ENCODE data around the gene MTHFD1L.

MTHFD1L gene

DNA sequence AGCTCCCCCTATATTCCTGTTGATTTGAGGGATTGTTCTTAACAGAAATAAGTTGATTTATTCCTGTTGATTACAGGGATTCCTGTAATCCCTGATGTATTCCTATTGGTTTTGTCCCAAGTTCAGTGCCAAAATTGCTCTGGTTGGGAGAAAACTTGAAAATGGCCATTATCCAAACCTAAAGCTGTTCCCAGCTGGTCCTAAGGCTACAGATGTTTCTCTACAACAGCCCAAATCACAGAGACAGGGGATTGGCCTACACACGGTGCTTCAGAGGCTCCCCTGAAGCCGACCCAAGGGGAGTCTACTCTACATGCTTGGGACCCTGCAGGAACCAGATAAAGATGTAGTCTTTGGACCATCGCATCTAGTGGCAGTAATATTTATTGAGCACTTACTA, 275.3 kb downstream of the MTHFD1L start:
- no peak overlapping the region for H3K27ac Mint-ChIP-seq (ENCODE audit: low read depth)
- H3K9me3 Mint-ChIP-seq, result no peaks in the 10 kb centered on the region
- no peak for DNase-seq (ENCODE audit: low spot score in 2 of 2)
- H3K36me3 Mint-ChIP-seq (ENCODE audit: insufficient read depth), result no peaks in the 10 kb centered on the region
- H3K4me3 Mint-ChIP-seq, result no peak overlapping the region
- no peak for ATAC-seq (replicated peaks; ENCODE audit: extremely low read depth, poor library complexity, severe bottlenecking)
- H3K27me3 Mint-ChIP-seq, result peaks cover 10% of the 10 kb centered on the region
- H3K4me1 Mint-ChIP-seq, result no peaks in the 10 kb centered on the region

DNA sequence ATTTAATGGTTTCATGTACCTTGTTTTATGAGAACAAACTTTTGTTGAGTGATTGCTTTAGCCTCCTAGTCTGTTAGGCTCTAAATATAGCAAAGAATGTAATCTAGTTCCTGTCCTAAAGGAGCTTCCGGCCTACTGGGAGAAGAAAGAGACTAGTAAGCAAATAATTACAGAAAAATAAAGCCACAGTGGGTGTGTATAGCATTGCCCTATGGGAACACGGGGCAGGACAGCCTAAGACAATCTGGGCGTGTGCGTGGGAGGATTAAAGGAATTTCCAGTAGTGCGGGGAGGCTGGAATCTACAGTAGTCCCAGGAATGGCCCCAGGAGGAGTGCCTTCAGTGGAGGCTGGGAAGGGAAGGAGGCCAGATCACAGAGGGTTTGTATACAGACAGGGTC, 276.2 kb downstream of the MTHFD1L start:
- Mint-ChIP-seq H3K27ac (ENCODE audit: low read depth) (no peak overlapping the region), H3K27me3 (peaks cover 10% of the 10 kb centered on the region), H3K4me3 (no peak overlapping the region), H3K4me1 (no peaks in the 10 kb centered on the region), H3K9me3 (peaks cover 2% of the 10 kb centered on the region), H3K36me3 (ENCODE audit: insufficient read depth) (no peaks in the 10 kb centered on the region)
- DNase-seq (ENCODE audit: low spot score in 2 of 2) (no peak), ATAC-seq (replicated peaks; ENCODE audit: extremely low read depth, poor library complexity, severe bottlenecking) (no peak)

DNA sequence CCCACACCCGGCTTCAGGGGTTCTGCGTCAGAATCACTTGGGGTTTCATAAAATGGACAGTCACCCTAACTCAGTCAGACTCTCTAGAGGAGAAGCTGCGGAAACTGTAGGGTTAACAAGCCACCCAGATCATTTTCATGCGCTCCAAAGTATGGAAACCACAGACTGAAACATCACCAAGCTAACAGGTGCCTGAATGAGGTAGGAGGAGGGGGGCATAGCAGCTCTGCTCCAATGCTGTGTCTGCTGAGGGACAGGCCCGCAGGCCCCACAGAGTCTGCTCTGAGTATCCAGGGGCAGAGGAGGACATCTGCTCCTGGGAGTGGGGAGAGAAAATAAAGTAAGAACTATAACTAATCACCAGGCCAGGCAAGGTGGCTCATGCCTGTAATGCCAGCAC, 277.2 kb downstream of the MTHFD1L start:
- H3K27me3 Mint-ChIP-seq, result peaks cover 10% of the 10 kb centered on the region
- H3K4me3 Mint-ChIP-seq, result no peak overlapping the region
- DNase-seq (ENCODE audit: low spot score in 2 of 2), result no peak
- H3K9me3 Mint-ChIP-seq, result peaks cover 5% of the 10 kb centered on the region
- no peak overlapping the region for H3K27ac Mint-ChIP-seq (ENCODE audit: low read depth)
- no peak for ATAC-seq (replicated peaks; ENCODE audit: extremely low read depth, poor library complexity, severe bottlenecking)
- H3K4me1 Mint-ChIP-seq, result no peaks in the 10 kb centered on the region
- no peaks in the 10 kb centered on the region for H3K36me3 Mint-ChIP-seq (ENCODE audit: insufficient read depth)

DNA sequence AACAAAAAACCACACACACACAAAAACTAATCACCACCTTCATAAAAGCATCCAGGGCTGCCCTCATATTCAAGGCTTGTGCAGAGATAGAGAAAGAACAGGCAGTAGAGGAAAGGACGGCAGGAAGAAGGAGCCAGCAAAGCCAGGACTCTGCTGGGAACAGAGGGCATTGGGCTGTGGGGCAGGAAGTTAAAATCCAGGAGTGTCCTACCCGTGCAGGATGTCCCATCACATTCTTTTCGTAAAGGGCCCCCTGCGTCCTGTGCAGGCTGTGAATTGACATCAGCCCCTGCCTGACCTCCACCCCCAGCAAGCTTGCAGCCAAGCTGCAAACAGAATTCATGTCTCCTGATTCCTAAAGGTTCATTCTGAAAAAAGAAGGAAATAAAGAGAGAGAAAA, 277.8 kb downstream of the MTHFD1L start:
- no peaks in the 10 kb centered on the region for H3K36me3 Mint-ChIP-seq (ENCODE audit: insufficient read depth)
- DNase-seq (ENCODE audit: low spot score in 2 of 2), result no peak
- H3K27ac Mint-ChIP-seq (ENCODE audit: low read depth), result no peak overlapping the region
- peaks cover 5% of the 10 kb centered on the region for H3K9me3 Mint-ChIP-seq
- H3K4me3 Mint-ChIP-seq, result no peak overlapping the region
- ATAC-seq (replicated peaks; ENCODE audit: extremely low read depth, poor library complexity, severe bottlenecking), result no peak
- no peaks in the 10 kb centered on the region for H3K4me1 Mint-ChIP-seq
- H3K27me3 Mint-ChIP-seq, result peaks cover 10% of the 10 kb centered on the region

DNA sequence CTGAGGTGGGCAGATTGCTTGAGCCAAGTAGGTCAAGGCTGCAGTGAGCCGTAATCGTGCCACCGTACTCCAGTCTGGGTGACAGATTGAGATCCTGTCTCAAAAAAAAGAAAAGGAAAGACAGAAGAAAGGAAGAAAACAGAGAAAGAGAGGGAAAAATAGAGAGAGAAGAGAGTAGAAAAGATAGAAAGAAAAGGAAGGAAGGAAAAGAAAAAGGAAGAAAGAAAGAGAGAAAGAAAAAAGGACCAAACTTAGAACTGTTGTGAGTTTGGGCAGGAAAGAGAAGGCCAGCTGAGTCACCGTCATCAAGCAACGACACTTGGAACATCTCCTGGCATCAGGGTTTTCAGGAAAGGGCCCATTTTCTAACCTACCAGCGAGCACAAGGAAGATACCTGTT, 278.3 kb downstream of the MTHFD1L start:
- H3K27me3 Mint-ChIP-seq, result peaks cover 10% of the 10 kb centered on the region
- no peaks in the 10 kb centered on the region for H3K4me1 Mint-ChIP-seq
- no peak for ATAC-seq (replicated peaks; ENCODE audit: extremely low read depth, poor library complexity, severe bottlenecking)
- no peak overlapping the region for H3K27ac Mint-ChIP-seq (ENCODE audit: low read depth)
- no peaks in the 10 kb centered on the region for H3K36me3 Mint-ChIP-seq (ENCODE audit: insufficient read depth)
- no peak for DNase-seq (ENCODE audit: low spot score in 2 of 2)
- peaks cover 5% of the 10 kb centered on the region for H3K9me3 Mint-ChIP-seq
- no peak overlapping the region for H3K4me3 Mint-ChIP-seq

DNA sequence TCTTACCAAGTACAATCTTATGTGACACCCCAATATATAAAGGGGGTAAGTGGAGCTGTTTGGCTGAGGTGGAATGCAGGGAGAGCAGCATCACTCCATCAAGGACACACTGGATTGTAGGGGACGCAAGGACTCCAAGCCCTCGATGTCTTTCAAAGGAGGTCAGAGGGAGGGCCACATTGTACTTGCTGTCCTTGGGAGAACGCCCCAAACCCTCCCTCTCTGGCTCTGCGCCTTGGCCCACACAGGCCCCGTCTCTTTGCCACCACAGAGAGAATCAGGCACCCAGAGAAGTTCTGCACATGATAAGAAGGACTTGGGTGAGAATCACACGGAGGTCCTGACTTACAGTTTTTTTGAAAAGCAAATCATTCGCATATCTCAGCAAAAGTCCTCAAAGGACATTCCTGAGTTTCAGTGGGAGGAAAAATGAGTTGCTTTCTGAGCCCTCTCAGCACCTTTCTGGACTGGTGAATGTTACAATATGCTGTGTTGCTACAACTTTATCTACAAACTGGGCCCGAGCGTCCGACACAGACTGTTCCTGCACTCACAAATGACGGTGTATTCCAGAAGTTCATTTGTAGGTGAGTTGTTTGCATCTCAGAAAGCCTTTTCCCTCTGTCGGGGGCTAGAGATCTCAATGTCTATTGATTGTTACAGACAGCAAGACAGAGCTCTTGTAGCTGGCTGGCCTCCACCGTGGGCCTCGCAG, 281.8 kb downstream of the MTHFD1L start:
- Mint-ChIP-seq H3K36me3 (ENCODE audit: insufficient read depth) (no peaks in the 10 kb centered on the region), H3K4me1 (no peaks in the 10 kb centered on the region), H3K27ac (ENCODE audit: low read depth) (no peak overlapping the region), H3K4me3 (no peak overlapping the region), H3K27me3 (peaks cover 18% of the 10 kb centered on the region), H3K9me3 (peaks cover 5% of the 10 kb centered on the region)
- DNase-seq (ENCODE audit: low spot score in 2 of 2) (no peak), ATAC-seq (replicated peaks; ENCODE audit: extremely low read depth, poor library complexity, severe bottlenecking) (no peak)

DNA sequence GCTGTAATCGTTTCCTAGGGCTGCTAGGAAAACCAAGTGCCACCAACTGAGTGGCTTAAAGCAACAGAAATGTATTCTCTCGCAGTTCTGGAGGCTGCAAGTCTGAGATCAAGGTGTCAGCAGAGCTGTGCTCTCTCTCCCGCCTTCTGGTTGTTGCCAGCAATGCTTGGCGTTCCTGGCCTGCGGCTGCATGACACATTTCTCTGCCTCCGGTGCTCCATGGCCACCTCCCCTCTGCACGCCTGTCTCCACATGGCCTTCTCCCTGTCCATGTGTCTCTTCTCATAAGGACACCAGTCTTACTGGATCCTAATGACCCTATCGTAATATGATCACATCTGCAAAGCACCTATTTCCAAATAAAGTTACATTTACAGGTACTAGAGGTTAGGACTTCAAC, 282.6 kb downstream of the MTHFD1L start:
- peaks cover 5% of the 10 kb centered on the region for H3K9me3 Mint-ChIP-seq
- H3K27me3 Mint-ChIP-seq, result peaks cover 25% of the 10 kb centered on the region
- no peak overlapping the region for H3K27ac Mint-ChIP-seq (ENCODE audit: low read depth)
- no peak for ATAC-seq (replicated peaks; ENCODE audit: extremely low read depth, poor library complexity, severe bottlenecking)
- H3K4me3 Mint-ChIP-seq, result no peak overlapping the region
- DNase-seq (ENCODE audit: low spot score in 2 of 2), result no peak
- no peaks in the 10 kb centered on the region for H3K36me3 Mint-ChIP-seq (ENCODE audit: insufficient read depth)
- no peaks in the 10 kb centered on the region for H3K4me1 Mint-ChIP-seq

DNA sequence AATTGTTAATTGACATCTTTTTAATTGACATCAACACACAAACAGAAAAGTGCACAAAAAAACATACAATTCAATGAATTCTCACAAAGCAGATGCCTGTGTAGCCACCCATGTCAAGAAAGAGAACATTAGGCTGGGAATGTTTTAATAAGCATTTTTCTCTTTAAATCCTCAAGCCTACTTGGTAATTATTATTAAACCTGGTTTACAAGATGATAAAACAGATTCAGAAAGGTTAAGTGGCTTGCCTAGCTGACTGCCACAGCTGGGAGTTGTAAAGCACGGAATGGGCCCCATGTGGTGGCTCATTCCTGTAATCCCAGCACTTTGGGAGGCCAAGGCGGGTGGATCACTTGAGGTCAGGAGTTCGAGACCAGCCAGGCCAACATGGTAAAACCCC, 284.3 kb downstream of the MTHFD1L start:
- Mint-ChIP-seq H3K4me3 (no peak overlapping the region), H3K9me3 (peaks cover 5% of the 10 kb centered on the region), H3K27ac (ENCODE audit: low read depth) (no peak overlapping the region), H3K27me3 (peaks cover 37% of the 10 kb centered on the region), H3K4me1 (no peaks in the 10 kb centered on the region), H3K36me3 (ENCODE audit: insufficient read depth) (no peaks in the 10 kb centered on the region)
- no peak for ATAC-seq (replicated peaks; ENCODE audit: extremely low read depth, poor library complexity, severe bottlenecking)
- DNase-seq (ENCODE audit: low spot score in 2 of 2), result no peak
